Endothelial cell of umbilical vein (primary cell): ENCODE data around the gene ZNF534. TPM values are rescaled to one million over a fixed set of nuclear protein-coding genes. Genes with fewer than 3 reads are reported as not detected.
A peak's percentile ranks its signal among the peaks of the same experiment; 100 is the strongest.

Experiments used
- BruUV-seq: library from RNA; stranded (reverse); fragments of 400-500 nt; replicated peaks from 2 replicates; lab custom pipeline; 2021; lab: Mats Ljungman, UMichigan
- CTCF ChIA-PET: fragments of 300-600, 350-600 bp; sonication (Branson Sonifier 250); formaldehyde crosslinking; loops from one replicate; lab custom pipeline; 2021; ENCODE audit warnings: antibody characterized with exemption, inconsistent platforms; lab: Charles Lee
- POLR2A ChIA-PET: fragments of 300-600, 350-600 bp; sonication (Branson Sonifier 250); formaldehyde crosslinking; loops from one replicate; lab custom pipeline; 2021; ENCODE audit warnings: antibody characterized with exemption, inconsistent platforms; lab: Charles Lee
- DNase-seq: peaks from one replicate; pipeline ENCODE4 v3.0.0-alpha.2; 2011; ENCODE audit warnings: low read depth, low spot score
- FAIRE-seq: peaks from 2 replicates; lab custom pipeline; 2011; peaks lifted over from hg19 to GRCh38; lab: Jason Lieb, UNC
- H2AFZ ChIP-seq: 2 replicates; pipeline ENCODE4 v1.6.0; 2012; ENCODE audit warnings: low read depth, low read length, control low read depth, inconsistent platforms
- H3K27ac ChIP-seq: 2 replicates; pipeline ENCODE4 v1.5.1; 2011; ENCODE audit warnings: low read depth, mild to moderate bottlenecking, control low read depth, low read length, moderate library complexity; ENCODE audit not compliant: insufficient read depth
- H3K27me3 ChIP-seq, 2 experiments: 2 replicates each; pipeline versions ENCODE4 v1.6.0 to v1.6.1; 2011; ENCODE audit warnings: low read length in 2 of 2, mixed read lengths in 1 of 2; ENCODE audit not compliant: control insufficient read depth in 2 of 2, insufficient read depth in 2 of 2
- H3K36me3 ChIP-seq, 2 experiments: 2 replicates in 1 of 2; 3 replicates in 1 of 2; pipeline ENCODE4 v1.5.1; 2011; ENCODE audit warnings: low read length in 2 of 2, mild to moderate bottlenecking in 1 of 2, moderate library complexity in 1 of 2; ENCODE audit not compliant: control insufficient read depth in 2 of 2, insufficient read depth in 2 of 2; ENCODE audit errors: extremely low read depth in 1 of 2
- H3K4me1 ChIP-seq: 3 replicates; pipeline ENCODE4 v1.5.1; 2011; ENCODE audit warnings: mild to moderate bottlenecking, low read length; ENCODE audit not compliant: control insufficient read depth, insufficient read depth; ENCODE audit errors: extremely low read depth
- H3K4me2 ChIP-seq: 2 replicates; pipeline ENCODE4 v1.6.1; 2011; ENCODE audit warnings: low read length, control low read depth, mixed read lengths; ENCODE audit not compliant: insufficient read depth
- H3K4me3 ChIP-seq, 3 experiments: fragments of 200-600 bp in 1 of 3; sonication (generic), shearing (Covaris generic) in 1 of 3; replicated peaks in 1 of 3; 2 replicates each; pipeline ENCODE4 v1.5.1; 2011 to 2016; ENCODE audit warnings: control low read depth in 3 of 3, low read length in 3 of 3, mild to moderate bottlenecking in 2 of 3, inconsistent platforms in 1 of 3, low read depth in 1 of 3, moderate library complexity in 1 of 3; ENCODE audit not compliant: insufficient read depth in 1 of 3
- H3K79me2 ChIP-seq: 2 replicates; pipeline ENCODE4 v1.6.0; 2012; ENCODE audit warnings: low read length, inconsistent platforms; ENCODE audit not compliant: control insufficient read depth, insufficient read depth
- H3K9ac ChIP-seq: replicated peaks from 2 replicates; pipeline ENCODE3; 2011; ENCODE audit warnings: low read length, control low read depth; ENCODE audit not compliant: insufficient read depth; ENCODE audit errors: extremely low read depth
- H3K9me1 ChIP-seq: replicated peaks from 3 replicates; pipeline ENCODE4 v1.6.0; 2011; ENCODE audit warnings: mild to moderate bottlenecking, low read length; ENCODE audit not compliant: control insufficient read depth, insufficient read depth; ENCODE audit errors: extremely low read depth
- H3K9me3 ChIP-seq: replicated peaks from 2 replicates; pipeline ENCODE4 v1.5.1; 2012; ENCODE audit warnings: low read length, inconsistent platforms; ENCODE audit not compliant: control insufficient read depth, insufficient read depth
- H4K20me1 ChIP-seq: replicated peaks from 2 replicates; pipeline ENCODE3; 2011; ENCODE audit warnings: mild to moderate bottlenecking, low read length; ENCODE audit not compliant: control insufficient read depth, insufficient read depth; ENCODE audit errors: extremely low read depth
- CTCF ChIP-seq, 2 donors: IDR thresholded peaks; 1 replicate in 1 of 2; 2 replicates in 1 of 2; pipeline ENCODE4 v1.5.1; 2011; ENCODE audit warnings: low read length in 2 of 2, mild to moderate bottlenecking in 2 of 2, moderate library complexity in 2 of 2, control low read depth in 1 of 2, inconsistent platforms in 1 of 2, low read depth in 1 of 2; ENCODE audit not compliant: insufficient read depth in 1 of 2; ENCODE audit errors: extremely low read depth in 1 of 2
- EZH2 ChIP-seq: IDR thresholded peaks from 2 replicates; pipeline ENCODE4 v1.6.1; 2012; ENCODE audit warnings: borderline replicate concordance, low read depth, mild to moderate bottlenecking, moderate library complexity, low read length, inconsistent platforms; ENCODE audit not compliant: severe bottlenecking
- FOS ChIP-seq: IDR thresholded peaks from 2 replicates; pipeline ENCODE4 v1.6.1; 2011; ENCODE audit warnings: mild to moderate bottlenecking, low read length, moderate library complexity, borderline replicate concordance; ENCODE audit not compliant: insufficient read depth
- GATA2 ChIP-seq: IDR thresholded peaks from 2 replicates; pipeline ENCODE4 v1.7.0; 2011; ENCODE audit warnings: low read depth, mild to moderate bottlenecking, moderate library complexity, mixed read lengths, low read length; ENCODE audit not compliant: insufficient read length, insufficient read depth
- JUN ChIP-seq: IDR thresholded peaks from 2 replicates; pipeline ENCODE4 v1.6.1; 2011; ENCODE audit warnings: borderline replicate concordance, low read depth; ENCODE audit not compliant: insufficient read length, insufficient read depth
- MAX ChIP-seq: IDR thresholded peaks from 2 replicates; pipeline ENCODE4 v1.6.1; 2011; ENCODE audit not compliant: insufficient read depth, insufficient read length
- POLR2A ChIP-seq: IDR thresholded peaks from 2 replicates; pipeline ENCODE4 v1.6.1; 2012; ENCODE audit warnings: low read depth, mild to moderate bottlenecking, control low read depth, low read length
- POLR2AphosphoS5 ChIP-seq: IDR thresholded peaks from 2 replicates; pipeline ENCODE4 v1.6.1; 2012; ENCODE audit warnings: low read depth, mild to moderate bottlenecking, control low read depth, low read length, moderate library complexity; ENCODE audit not compliant: insufficient read depth
- dilution Hi-C: fragments of 300-500 bp; cut with MboI; formaldehyde crosslinking; loops from one replicate; pipeline ENCODE4 v1.15.0; 2019; ENCODE audit warnings: low sequenced_read_pairs; ENCODE audit not compliant: extremely low pct_ligation_motif_present
- intact Hi-C: fragments of 100-400 bp; cut with micrococcal nuclease; formaldehyde crosslinking; loops from one replicate; pipeline ENCODE4 v1.10.0; 2022
- polyA plus RNA-seq, 4 experiments: library from polyadenylated mRNA; depleted of rRNA in 3 of 4; stranded (reverse) in 3 of 4; unstranded in 1 of 4; fragments of >200 nt; gene quantifications; 2 replicates each; pipeline versions ENCODE4 v1.2.1 to v1.2.3, GENCODE V29; 2011 to 2012; ENCODE audit warnings: missing spikeins in 1 of 4
- total RNA-seq: library from RNA; stranded (reverse); gene quantifications from 2 replicates; pipeline ENCODE4 v1.2.3, GENCODE V29; 2021

ZNF534 gene
- total and polyA plus RNA-seq, 2 donors (not counting 3 experiments of a cell fraction or from before 2014, with no cell fraction given), result not detected

GRCh38 chr19:52397310-52398080 lies 31.5 kb upstream of the ZNF534 start, which contains the start of gene ZNF528:
ZNF528 (plus strand) TSS chr19:52397849; CDS start chr19:52402014, 4,165 bp downstream.
- BruUV-seq, result no TSS peak
- dilution Hi-C loops, result no loop called here
- POLR2A ChIA-PET, result no interaction called here

GRCh38 chr19:52398081-52398441 lies 30.9 kb upstream of the ZNF534 start:
- DNase-seq (no peak), FAIRE-seq (no peak)
- H3K4me3 ChIP-seq, result peak overlapping the region; percentile 14 to 73 (median 49)
- no peaks in the 10 kb centered on the region for H3K79me2 ChIP-seq
- no peaks in the 10 kb centered on the region for H3K4me1 ChIP-seq
- TF ChIP-seq EZH2 (no peak), MAX (no peak), GATA2 (no peak), POLR2AphosphoS5 (no peak), CTCF (IDR thresholded peaks at IDR 0.05; ENCODE audit: extremely low read depth in 1 of 2, insufficient read depth in 1 of 2, low read depth in 1 of 2, low read length in 2 of 2) (peak in 1 of 2 donors; percentile 8), JUN (no peak), FOS (no peak)
- H3K9me3 ChIP-seq, result no peaks in the 10 kb centered on the region
- H3K9ac ChIP-seq, result peak overlapping the region; percentile 64
- POLR2A ChIA-PET, result no interaction called here
- peak overlapping the region; percentile 66 for H2AFZ ChIP-seq
- peaks cover 0 to 5% of the 10 kb centered on the region in 2 experiments for H3K36me3 ChIP-seq
- H3K27me3 ChIP-seq, result no peaks in the 10 kb centered on the region
- H3K4me2 ChIP-seq, result peak overlapping the region; percentile 63
- no peaks in the 10 kb centered on the region for H4K20me1 ChIP-seq
- no peaks in the 10 kb centered on the region for H3K9me1 ChIP-seq
- dilution Hi-C loops (no loop called here), intact Hi-C loops (loop anchor here (5.0 to 10.0 kb wide), 2 partner anchors 61 to 797 kb away; partner anchors contain the start of genes ZNF610 and ZNF665)
- TSS peak; percentile 93 for BruUV-seq
- CTCF ChIA-PET, result interaction anchor here (1.1 kb wide), 1 partner anchor 28 kb away, joined by 3 read pairs; the partner anchor contains the start of gene ZNF880
- peak overlapping the region; percentile 42 for H3K27ac ChIP-seq

More at GRCh38 chr19:52397310-52398080, 31.5 kb upstream of the ZNF534 start, which contains the start of gene ZNF528:
- Histone ChIP-seq H3K4me2 (peak within 1 kb of the TSS; percentile 63), H3K36me3 (peaks cover 0 to 5% of the 10 kb centered on the region in 2 experiments), H2AFZ (peak within 1 kb of the TSS; percentile 66), H3K4me1 (no peaks in the 10 kb centered on the region), H3K9me3 (no peaks in the 10 kb centered on the region), H3K4me3 (peak within 1 kb of the TSS; percentile 14 to 73 (median 49)), H3K9ac (peak within 1 kb of the TSS; percentile 64), H3K27ac (peak within 1 kb of the TSS; percentile 42), H4K20me1 (no peaks in the 10 kb centered on the region), H3K79me2 (no peaks in the 10 kb centered on the region), H3K9me1 (no peaks in the 10 kb centered on the region), H3K27me3 (no peaks in the 10 kb centered on the region)
- FAIRE-seq, result peak; percentile 97
- intact Hi-C loops, result loop anchor here (1.0 to 10.0 kb wide), 4 partner anchors 28 to 797 kb away; partner anchors contain the start of genes ZNF610, ZNF611, ZNF665 and ZNF880
- TF ChIP-seq JUN (no peak), POLR2A (peak; percentile 84), POLR2AphosphoS5 (peak; percentile 84)
- CTCF ChIA-PET, result interaction anchor here (1.1 kb wide), 1 partner anchor 28 kb away, joined by 3 read pairs; the partner anchor contains the start of gene ZNF880
- peak; percentile 92 for DNase-seq
